T-helper 1 cell treated with Interleukin-12 subunit alpha and Interleukin-12 subunit beta and Interleukin-4 antibody, amounts not matched to agents 30 μg/mL and 1 μg/mL, for 36 hours (primary cell): ENCODE measurements around the gene SMG5.

Experiments
- H3K27ac Mint-ChIP-seq: one replicate; pipeline ENCODE4 v1.8.0; 2021; ENCODE audit warnings: mild to moderate bottlenecking, mixed read lengths
- H3K27me3 Mint-ChIP-seq: one replicate; pipeline ENCODE4 v1.8.0; 2021; ENCODE audit warnings: low read depth, mixed read lengths
- H3K36me3 Mint-ChIP-seq: one replicate; pipeline ENCODE4 v1.8.0; 2021; ENCODE audit warnings: low read depth, mixed read lengths
- H3K4me1 Mint-ChIP-seq: one replicate; pipeline ENCODE4 v1.8.0; 2021; ENCODE audit warnings: low read depth, mixed read lengths
- H3K4me3 Mint-ChIP-seq: one replicate; pipeline ENCODE4 v1.8.0; 2021; ENCODE audit warnings: mild to moderate bottlenecking, moderate library complexity, mixed read lengths
- H3K9me3 Mint-ChIP-seq: one replicate; pipeline ENCODE4 v1.8.0; 2021; ENCODE audit warnings: mixed read lengths

Gene SMG5

DNA sequence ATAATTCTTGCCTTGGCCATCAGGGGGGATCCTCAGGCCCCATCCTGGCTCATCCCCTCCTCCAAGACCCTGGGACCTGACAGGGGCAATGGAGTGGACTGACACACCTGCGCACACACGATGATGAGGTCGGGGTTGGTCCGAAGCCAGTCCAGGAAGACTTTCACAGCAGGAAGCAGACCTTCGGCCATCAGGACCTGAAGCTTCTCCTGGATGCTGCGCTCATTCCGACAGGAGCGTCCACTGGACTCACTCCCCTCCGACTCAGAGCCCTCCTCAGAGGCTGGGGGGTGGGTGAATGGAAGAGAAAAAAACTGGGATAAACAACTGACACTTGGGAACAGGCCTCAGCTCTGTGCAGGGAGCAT is 19.4 kb downstream of the SMG5 start:
- no peaks in the 10 kb centered on the region for H3K27me3 Mint-ChIP-seq
- peaks cover 2% of the 10 kb centered on the region for H3K4me1 Mint-ChIP-seq
- no peak overlapping the region for H3K4me3 Mint-ChIP-seq
- H3K9me3 Mint-ChIP-seq = no peaks in the 10 kb centered on the region
- H3K27ac Mint-ChIP-seq = no peak overlapping the region
- H3K36me3 Mint-ChIP-seq = peaks cover 65% of the 10 kb centered on the region

DNA sequence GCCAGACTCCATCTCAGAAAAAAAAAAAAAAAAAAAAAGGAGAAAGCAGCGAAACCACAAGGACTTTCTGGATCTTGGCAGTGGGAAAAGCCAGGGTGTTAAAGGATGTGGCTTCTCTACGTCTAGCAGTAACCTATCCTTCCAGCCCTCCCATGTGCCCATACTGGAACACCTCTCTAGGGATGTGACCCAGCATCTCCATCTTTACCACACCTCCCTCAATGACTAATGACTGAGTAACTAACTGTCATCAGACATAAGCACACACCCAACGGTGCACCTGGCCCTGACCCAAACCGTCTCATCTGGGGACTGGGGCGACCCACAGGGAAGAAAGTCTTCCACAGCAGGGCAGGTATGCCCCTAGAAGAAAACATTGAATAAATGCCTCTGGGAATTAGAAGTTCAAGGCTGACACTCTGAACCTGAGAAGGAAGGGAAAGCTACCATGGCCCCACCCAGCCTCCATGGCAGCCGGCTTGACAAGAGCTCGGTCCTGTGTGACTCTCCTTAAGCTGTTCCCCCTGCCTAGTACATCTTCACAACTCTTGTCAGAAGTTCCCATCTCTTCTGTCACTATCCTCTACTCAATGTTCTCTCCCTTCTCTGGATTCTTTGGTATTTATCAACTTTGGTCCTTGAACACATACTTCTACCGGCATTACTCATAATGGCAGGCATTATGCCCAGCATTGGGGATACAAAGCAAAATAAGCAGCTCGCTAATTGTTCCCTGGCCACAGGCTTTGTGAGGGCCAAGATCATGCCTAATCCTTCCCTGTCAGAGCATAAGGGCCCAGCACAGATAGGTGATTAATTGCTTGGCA is 20.0 kb downstream of the SMG5 start:
- H3K27ac Mint-ChIP-seq = no peak overlapping the region
- no peak overlapping the region for H3K4me3 Mint-ChIP-seq
- H3K36me3 Mint-ChIP-seq = peaks cover 67% of the 10 kb centered on the region
- peaks cover 3% of the 10 kb centered on the region for H3K4me1 Mint-ChIP-seq
- no peaks in the 10 kb centered on the region for H3K27me3 Mint-ChIP-seq
- no peaks in the 10 kb centered on the region for H3K9me3 Mint-ChIP-seq

DNA sequence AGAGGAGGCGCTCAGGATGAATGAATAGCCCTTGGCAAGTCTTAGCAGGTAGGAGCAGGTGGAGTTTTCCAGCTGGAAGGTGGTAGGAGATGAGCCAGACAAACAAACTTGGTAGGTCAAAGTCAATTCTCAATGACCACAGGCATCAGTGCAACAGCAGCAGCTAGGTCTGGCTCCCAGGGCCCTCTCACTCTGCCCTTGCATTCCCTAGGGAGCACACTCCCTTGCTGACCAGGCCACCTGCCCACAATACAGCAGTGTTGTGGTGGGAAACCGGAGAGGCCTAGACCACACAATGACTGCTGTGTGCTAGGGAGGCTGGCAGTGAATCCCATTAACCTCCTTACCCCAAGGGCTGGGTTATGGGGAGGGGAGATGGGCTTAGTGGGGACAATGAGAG is 21.7 kb downstream of the SMG5 start:
- H3K9me3 Mint-ChIP-seq = no peaks in the 10 kb centered on the region
- peaks cover 9% of the 10 kb centered on the region for H3K4me1 Mint-ChIP-seq
- no peaks in the 10 kb centered on the region for H3K27me3 Mint-ChIP-seq
- H3K36me3 Mint-ChIP-seq = peaks cover 59% of the 10 kb centered on the region
- no peak overlapping the region for H3K4me3 Mint-ChIP-seq
- H3K27ac Mint-ChIP-seq = no peak overlapping the region

- Mint-ChIP-seq H3K9me3 (no peaks in the 10 kb centered on the region), H3K27ac (no peak overlapping the region), H3K27me3 (no peaks in the 10 kb centered on the region), H3K4me1 (peaks cover 9% of the 10 kb centered on the region), H3K36me3 (peaks cover 51% of the 10 kb centered on the region), H3K4me3 (no peak overlapping the region)
These were observed 22.8 kb downstream of the SMG5 start for GRCh38 chr1:156259805-156260204.

GRCh38 chr1:156258859-156259258 is 23.8 kb downstream of the SMG5 start:
- Mint-ChIP-seq H3K9me3 (no peaks in the 10 kb centered on the region), H3K4me1 (peaks cover 9% of the 10 kb centered on the region), H3K27ac (no peak overlapping the region), H3K27me3 (no peaks in the 10 kb centered on the region), H3K36me3 (peaks cover 51% of the 10 kb centered on the region), H3K4me3 (no peak overlapping the region)

DNA sequence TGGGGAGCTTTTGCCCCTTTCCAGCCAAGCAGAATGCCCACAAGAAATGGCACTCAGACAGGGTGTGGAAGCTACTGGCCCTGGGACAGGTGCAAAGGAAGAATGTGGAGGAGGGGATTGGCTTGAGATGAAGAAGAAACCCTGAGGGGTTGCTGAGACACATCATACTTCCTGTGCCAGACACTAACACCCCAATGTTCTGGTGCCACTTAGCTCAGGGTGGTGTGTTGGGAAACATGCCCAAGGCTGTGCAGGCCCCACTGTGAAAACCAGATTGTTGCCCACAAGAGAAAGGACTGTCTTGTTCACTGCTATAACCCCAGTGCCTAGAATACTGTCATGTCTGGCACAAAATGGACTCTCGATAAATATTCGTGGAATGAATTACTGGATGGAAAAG is 24.9 kb downstream of the SMG5 start:
- H3K4me1 Mint-ChIP-seq = peaks cover 7% of the 10 kb centered on the region
- peak overlapping the region; percentile 75 for H3K27ac Mint-ChIP-seq
- H3K9me3 Mint-ChIP-seq = no peaks in the 10 kb centered on the region
- no peaks in the 10 kb centered on the region for H3K27me3 Mint-ChIP-seq
- H3K4me3 Mint-ChIP-seq = no peak overlapping the region
- H3K36me3 Mint-ChIP-seq = peaks cover 50% of the 10 kb centered on the region

DNA sequence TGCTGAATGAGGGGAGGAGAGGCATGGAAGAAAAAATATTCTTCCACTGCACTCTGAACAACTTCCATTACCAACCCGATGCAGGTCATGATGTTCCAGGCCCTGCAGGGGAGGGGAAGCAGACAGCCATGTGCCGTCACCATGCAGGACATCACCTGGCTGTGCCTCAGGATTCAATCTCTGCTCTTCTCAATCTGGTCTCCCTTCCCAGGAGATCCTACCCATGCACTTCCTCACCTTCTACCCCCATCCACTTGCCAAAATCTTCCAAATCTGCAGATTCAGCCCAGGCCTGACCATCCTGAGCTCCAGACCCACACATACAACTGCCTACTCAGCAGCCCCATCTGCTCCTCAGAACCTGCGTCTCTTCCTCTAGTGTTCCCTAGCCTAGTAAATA is 29.0 kb downstream of the SMG5 start:
- Mint-ChIP-seq H3K27ac (no peak overlapping the region), H3K9me3 (no peaks in the 10 kb centered on the region), H3K4me3 (no peak overlapping the region), H3K4me1 (peaks cover 7% of the 10 kb centered on the region), H3K36me3 (peaks cover 38% of the 10 kb centered on the region), H3K27me3 (no peaks in the 10 kb centered on the region)

DNA sequence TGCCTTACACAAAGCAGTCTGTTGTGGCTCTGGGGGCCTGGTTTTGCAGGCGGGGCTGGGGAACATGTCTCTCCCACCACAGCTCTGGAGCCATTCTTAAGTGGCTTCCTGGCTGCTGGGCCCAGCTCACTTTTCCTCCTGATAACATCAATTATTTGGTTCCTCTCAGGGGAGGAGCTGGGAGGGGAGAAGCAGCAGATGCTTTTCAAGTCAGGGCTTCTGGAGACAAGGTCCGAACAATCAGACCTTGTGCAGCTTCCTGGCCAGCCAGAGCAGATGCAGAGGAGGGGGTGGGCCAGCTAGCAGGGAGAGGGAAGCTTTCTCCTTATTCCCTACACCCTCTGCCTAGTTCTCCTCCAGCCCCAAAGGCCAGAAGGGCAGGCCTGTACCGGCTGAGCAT is 31.1 kb downstream of the SMG5 start:
- no peaks in the 10 kb centered on the region for H3K4me1 Mint-ChIP-seq
- H3K36me3 Mint-ChIP-seq = peaks cover 25% of the 10 kb centered on the region
- H3K4me3 Mint-ChIP-seq = no peak overlapping the region
- no peaks in the 10 kb centered on the region for H3K27me3 Mint-ChIP-seq
- H3K9me3 Mint-ChIP-seq = no peaks in the 10 kb centered on the region
- H3K27ac Mint-ChIP-seq = no peak overlapping the region

DNA sequence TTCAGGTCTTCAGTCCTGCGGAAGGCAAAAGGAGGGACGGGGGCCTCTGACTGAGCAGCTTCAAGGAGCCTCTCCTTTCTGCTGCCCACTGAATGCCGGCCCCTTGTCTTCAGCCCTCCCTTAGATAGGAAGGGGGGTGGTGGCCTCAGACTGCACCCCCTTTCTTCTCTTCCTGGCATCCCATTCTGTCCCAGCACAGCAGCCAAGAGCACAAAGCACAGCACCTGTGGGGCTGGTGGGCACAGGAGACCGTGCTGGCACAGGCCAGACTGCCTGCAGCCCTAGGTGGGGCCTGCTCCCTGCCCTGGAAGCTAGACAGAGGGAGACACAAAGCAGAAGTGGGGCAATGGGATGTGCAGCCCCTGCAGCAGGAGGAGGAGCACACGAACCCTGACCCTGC is 33.0 kb downstream of the SMG5 start:
- Mint-ChIP-seq H3K9me3 (no peaks in the 10 kb centered on the region), H3K4me1 (peaks cover 8% of the 10 kb centered on the region), H3K36me3 (peaks cover 21% of the 10 kb centered on the region), H3K4me3 (no peak overlapping the region), H3K27me3 (no peaks in the 10 kb centered on the region), H3K27ac (no peak overlapping the region)

DNA sequence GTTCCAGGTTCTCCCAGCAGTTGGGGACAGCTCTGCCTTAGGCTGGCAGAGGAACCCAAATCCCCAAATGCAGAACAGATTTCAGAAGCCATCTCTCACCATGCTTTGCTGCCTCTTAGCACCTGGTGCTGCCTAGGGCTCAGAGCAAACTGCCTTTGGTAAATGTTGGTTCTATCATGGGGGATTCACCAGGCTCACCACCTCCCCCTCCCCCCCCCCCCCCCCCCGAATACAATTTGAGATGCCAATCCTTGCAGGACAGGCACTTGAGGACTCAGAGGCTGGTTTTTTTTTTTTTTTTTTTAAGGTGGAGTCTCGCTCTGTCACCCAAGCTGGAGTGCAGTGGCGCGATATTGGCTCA is 34.3 kb downstream of the SMG5 start:
- H3K9me3 Mint-ChIP-seq = no peaks in the 10 kb centered on the region

DNA sequence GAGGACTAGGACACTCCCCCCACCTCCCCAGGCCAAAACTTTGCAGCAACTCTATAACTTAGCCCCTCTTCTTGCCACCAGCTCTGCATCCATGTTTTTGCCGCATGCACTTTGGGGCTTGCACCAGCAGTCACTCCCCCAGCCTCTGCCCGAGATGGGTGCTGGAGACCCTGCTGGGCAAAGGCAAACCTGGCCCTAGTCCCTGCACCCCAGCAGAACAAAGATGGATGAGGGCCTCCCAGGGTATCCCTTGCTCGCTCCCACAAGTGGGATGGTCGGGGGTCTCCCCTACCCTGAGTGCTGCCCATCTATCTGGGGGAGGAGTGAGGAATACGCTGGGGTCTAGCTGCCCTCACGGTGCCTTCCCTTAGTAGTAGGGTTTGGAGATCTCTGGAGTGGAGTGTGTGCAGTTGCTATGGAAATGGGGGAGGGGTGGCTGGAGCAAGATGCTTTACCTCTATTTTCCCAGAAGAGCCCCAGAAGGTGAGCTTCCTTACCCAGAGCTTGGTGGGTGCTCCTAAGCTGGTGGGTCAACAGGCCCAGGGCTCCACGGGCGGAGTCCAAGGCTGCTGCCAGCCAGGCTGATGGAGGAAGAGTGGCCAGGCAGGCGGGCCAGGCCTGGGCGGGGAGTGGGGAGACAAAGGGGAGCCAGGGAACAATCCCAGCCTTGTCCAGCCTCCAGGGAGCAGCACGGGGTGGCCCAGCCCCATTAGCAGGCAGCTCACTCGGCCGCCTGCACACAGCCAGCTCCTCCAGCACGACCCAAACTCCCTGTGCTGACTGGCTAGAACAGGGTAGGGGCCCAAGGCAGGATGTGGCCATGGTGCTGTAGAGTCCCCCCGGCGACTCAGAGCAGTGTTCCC is 34.9 kb downstream of the SMG5 start, which contains the start of gene PAQR6:
TSS of gene PAQR6 (minus strand) at position 597 of the 863 bp plus-strand sequence. CDS start 1,325 bp downstream, outside the sequence.
- Mint-ChIP-seq H3K27ac (no peak within 1 kb of the TSS), H3K4me1 (peaks cover 8% of the 10 kb centered on the region), H3K9me3 (no peaks in the 10 kb centered on the region), H3K4me3 (no peak within 1 kb of the TSS), H3K27me3 (no peaks in the 10 kb centered on the region), H3K36me3 (peaks cover 9% of the 10 kb centered on the region)

More for the DNA sequence above, 34.3 kb downstream of the SMG5 start:
- H3K4me3 Mint-ChIP-seq = no peak overlapping the region
- no peak overlapping the region for H3K27ac Mint-ChIP-seq
- peaks cover 14% of the 10 kb centered on the region for H3K36me3 Mint-ChIP-seq
- no peaks in the 10 kb centered on the region for H3K27me3 Mint-ChIP-seq
- H3K4me1 Mint-ChIP-seq = peaks cover 8% of the 10 kb centered on the region

DNA sequence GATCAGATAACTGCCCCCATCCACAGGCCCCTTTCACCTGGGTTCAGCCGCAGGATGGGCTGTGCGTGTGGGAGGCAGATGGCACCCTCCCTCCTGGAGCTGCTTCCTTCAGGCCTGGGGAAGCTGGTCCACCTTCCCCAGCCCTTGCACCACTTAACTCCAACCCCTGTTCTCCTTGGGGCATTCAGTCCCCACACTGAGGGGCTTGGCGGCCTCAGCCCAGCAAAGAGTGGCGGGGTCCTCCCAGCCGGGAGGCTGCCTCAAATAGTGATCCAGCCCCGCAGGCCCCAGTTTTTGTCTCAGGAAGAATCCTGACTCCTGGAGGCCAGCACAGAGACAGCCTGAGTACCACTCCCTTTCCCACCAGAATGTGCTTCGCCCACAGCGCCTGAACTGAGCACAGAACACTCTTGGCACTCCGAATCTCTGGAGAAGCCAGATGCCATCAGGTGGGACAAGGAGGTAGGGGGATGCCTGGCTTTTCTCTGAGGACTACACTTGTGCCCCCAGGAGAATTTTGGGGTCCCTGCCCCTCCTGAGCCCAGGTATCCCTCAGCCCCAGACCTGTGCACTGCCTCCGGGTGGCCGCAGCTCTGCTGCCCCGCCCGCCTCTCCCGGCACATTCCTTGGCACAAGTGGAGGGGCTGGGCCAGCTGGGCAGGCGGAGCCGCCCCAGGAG is 35.7 kb downstream of the SMG5 start:
- no peak overlapping the region for H3K4me3 Mint-ChIP-seq
- H3K36me3 Mint-ChIP-seq = peaks cover 3% of the 10 kb centered on the region
- H3K4me1 Mint-ChIP-seq = peaks cover 8% of the 10 kb centered on the region
- H3K27me3 Mint-ChIP-seq = no peaks in the 10 kb centered on the region
- no peak overlapping the region for H3K27ac Mint-ChIP-seq
- no peaks in the 10 kb centered on the region for H3K9me3 Mint-ChIP-seq

- Mint-ChIP-seq H3K4me1 (peaks cover 8% of the 10 kb centered on the region), H3K36me3 (peaks cover 3% of the 10 kb centered on the region), H3K4me3 (no peak overlapping the region), H3K9me3 (no peaks in the 10 kb centered on the region), H3K27ac (no peak overlapping the region), H3K27me3 (no peaks in the 10 kb centered on the region)
These were observed 36.3 kb downstream of the SMG5 start for GRCh38 chr1:156246241-156246780.

- H3K9me3 Mint-ChIP-seq = no peaks in the 10 kb centered on the region
- H3K4me3 Mint-ChIP-seq = peak overlapping the region; percentile 72
- no peaks in the 10 kb centered on the region for H3K27me3 Mint-ChIP-seq
- H3K36me3 Mint-ChIP-seq = peaks cover 6% of the 10 kb centered on the region
- peak overlapping the region; percentile 82 for H3K27ac Mint-ChIP-seq
- H3K4me1 Mint-ChIP-seq = peaks cover 8% of the 10 kb centered on the region
These were observed 37.0 kb downstream of the SMG5 start for GRCh38 chr1:156245451-156246232.
